Erythroblast (primary cell): ENCODE results near the gene CTSE.

Source experiments
- DNase-seq, 2 experiments: peaks; one replicate each; lab custom pipeline; 2025; lab: John Stamatoyannopoulos, UW
- GATA1 ChIP-seq: IDR thresholded peaks from 2 replicates; pipeline ENCODE4 v1.6.1; 2011; ENCODE audit warnings: low read depth, mild to moderate bottlenecking, control low read depth, low read length, moderate library complexity
- POLR2A ChIP-seq: IDR thresholded peaks from 2 replicates; pipeline ENCODE4 v1.6.1; 2011; ENCODE audit warnings: mild to moderate bottlenecking, low read length

Gene CTSE

GRCh38 chr1:206030714-206031113 lies 7.0 kb upstream of the CTSE start:
- TF ChIP-seq POLR2A (no peak), GATA1 (no peak)
- DNase-seq: peak; percentile 74 to 77

GRCh38 chr1:206030191-206030590 lies 6.5 kb upstream of the CTSE start:
- TF ChIP-seq GATA1 (no peak), POLR2A (no peak)
- peak; percentile 40 to 64 for DNase-seq

- no peak for TF ChIP-seq GATA1
- TF ChIP-seq POLR2A: no peak
- DNase-seq: peak in 1 of 2 experiments; percentile 19
Observed at GRCh38 chr1:206029484-206029883, 5.8 kb upstream of the CTSE start.

- TF ChIP-seq POLR2A (no peak), GATA1 (no peak)
- no peak for DNase-seq
Observed at GRCh38 chr1:206025283-206025820, 1.7 kb upstream of the CTSE start.

- no peak for DNase-seq
- TF ChIP-seq POLR2A (no peak), GATA1 (no peak)
Observed at GRCh38 chr1:206022766-206023165, 929 bp downstream of the CTSE start.

GRCh38 chr1:206021626-206022365 lies 1.9 kb downstream of the CTSE start:
- TF ChIP-seq GATA1 (no peak), POLR2A (no peak)
- peak; percentile 48 to 75 for DNase-seq

- DNase-seq: peak; percentile 65 to 86
- TF ChIP-seq POLR2A (no peak), GATA1 (no peak)
Observed at GRCh38 chr1:206021008-206021625, 2.6 kb downstream of the CTSE start.

- no peak for TF ChIP-seq POLR2A
- TF ChIP-seq GATA1: no peak
- DNase-seq: peak; percentile 20 to 26
Observed at GRCh38 chr1:206020393-206021007, 3.2 kb downstream of the CTSE start.

GRCh38 chr1:206015071-206015470 lies 8.6 kb downstream of the CTSE start:
- TF ChIP-seq POLR2A: no peak
- no peak for TF ChIP-seq GATA1
- no peak for DNase-seq

GRCh38 chr1:206014601-206015000 lies 9.1 kb downstream of the CTSE start:
- no peak for TF ChIP-seq POLR2A
- TF ChIP-seq GATA1: no peak

GRCh38 chr1:206013026-206013795 lies 10.5 kb downstream of the CTSE start:
- TF ChIP-seq POLR2A (no peak), GATA1 (no peak)
- DNase-seq: no peak

More at GRCh38 chr1:206014601-206015000, 9.1 kb downstream of the CTSE start:
- no peak for DNase-seq

- TF ChIP-seq GATA1 (no peak), POLR2A (no peak)
- peak; percentile 42 to 60 for DNase-seq
Observed at GRCh38 chr1:206012086-206012859, 11.4 kb downstream of the CTSE start.

- no peak for DNase-seq
- no peak for TF ChIP-seq POLR2A
- TF ChIP-seq GATA1: no peak
Observed at GRCh38 chr1:206011057-206011456, 12.6 kb downstream of the CTSE start.
